ENCODE measurements around the gene RIPOR3.
A peak's percentile ranks its signal among the peaks of the same experiment; 100 is the strongest.
"Not testable (repeated sequence)": the region's sequence is repeated elsewhere in the genome, so short reads cannot be mapped to it uniquely, and the experiment has no call there.

The RIPOR3 gene

GRCh38 chr20:50654904-50655303 is 36.4 kb downstream of the RIPOR3 start:
- no peak for DNase-seq

- DNase-seq = no peak
Measured at GRCh38 chr20:50652702-50653294, 38.5 kb downstream of the RIPOR3 start.

- DNase-seq = no peak
Measured at GRCh38 chr20:50651676-50652075, 39.7 kb downstream of the RIPOR3 start.

GRCh38 chr20:50649590-50649989 is 41.8 kb downstream of the RIPOR3 start:
- no peak for DNase-seq

- DNase-seq = no peak
Measured at GRCh38 chr20:50648651-50649050, 42.7 kb downstream of the RIPOR3 start.

GRCh38 chr20:50646483-50646996 is 44.8 kb downstream of the RIPOR3 start:
- DNase-seq = no peak

GRCh38 chr20:50645253-50646068 is 45.9 kb downstream of the RIPOR3 start:
- no peak for DNase-seq

- DNase-seq = no peak
Measured at GRCh38 chr20:50642288-50642803, 49.0 kb downstream of the RIPOR3 start.

GRCh38 chr20:50641625-50642287 is 49.6 kb downstream of the RIPOR3 start:
- DNase-seq = not testable (repeated sequence)

- DNase-seq = not testable (repeated sequence)
Measured at GRCh38 chr20:50639971-50640711, 51.2 kb downstream of the RIPOR3 start.

GRCh38 chr20:50638015-50638847 is 53.1 kb downstream of the RIPOR3 start:
- DNase-seq = not testable (repeated sequence)

GRCh38 chr20:50636601-50637540 is 54.5 kb downstream of the RIPOR3 start:
- no peak for DNase-seq

- peak; percentile 41 for DNase-seq
Measured at GRCh38 chr20:50635676-50636600, 55.4 kb downstream of the RIPOR3 start.

- no peak for DNase-seq
Measured at GRCh38 chr20:50635014-50635557, 56.3 kb downstream of the RIPOR3 start.

GRCh38 chr20:50634191-50634590 is 57.2 kb downstream of the RIPOR3 start:
- DNase-seq = no peak

GRCh38 chr20:50633361-50633760 is 58.0 kb downstream of the RIPOR3 start:
- no peak for DNase-seq

- no peak for DNase-seq
Measured at GRCh38 chr20:50632701-50633100, 58.6 kb downstream of the RIPOR3 start.

- DNase-seq = no peak
Measured at GRCh38 chr20:50632236-50632635, 59.1 kb downstream of the RIPOR3 start.
